Body of pancreas (tissue), 4 donors: Measurements from ENCODE around the gene ACTN1. TPM values are rescaled to one million over a fixed set of nuclear protein-coding genes. Genes with fewer than 3 reads are reported as not detected.
A peak's percentile ranks its signal among the peaks of the same experiment; 100 is the strongest.

Experiments
- ATAC-seq: fragments of 150-250 bp; one replicate; pipeline ENCODE4 v1.9.1; 2016
- DNase-seq, 4 donors: peaks; one replicate each; pipeline ENCODE4 v3.0.0-alpha.2; 2019
- H3K27ac ChIP-seq, 4 donors: fragments of 200-600 bp; sonication (generic); 1 replicate in 3 of 4; 2 replicates in 1 of 4; pipeline versions ENCODE4 v1.5.1 to v1.6.1; 2016 to 2019; ENCODE audit warnings: mild to moderate bottlenecking in 1 of 4, mixed read lengths in 1 of 4, moderate library complexity in 1 of 4
- H3K27me3 ChIP-seq, 2 donors: fragments of 200-600 bp; sonication (generic); one replicate each; pipeline ENCODE4 v1.6.0; 2016; ENCODE audit warnings: mild to moderate bottlenecking in 1 of 2
- H3K36me3 ChIP-seq, 2 donors: fragments of 200-600 bp; sonication (generic); replicated peaks in 1 of 2; 2 replicates each; pipeline ENCODE4 v1.5.1; 2016; ENCODE audit warnings: low read depth in 2 of 2; ENCODE audit not compliant: insufficient read depth in 1 of 2
- H3K4me1 ChIP-seq: fragments of 200-600 bp; sonication (generic); one replicate; pipeline ENCODE4 v1.6.0; 2016
- H3K4me3 ChIP-seq, 2 donors: fragments of 200-600 bp; sonication (generic); 1 replicate in 1 of 2; 2 replicates in 1 of 2; pipeline ENCODE4 v1.5.1; 2016 to 2019
- H3K9me3 ChIP-seq, 3 donors: fragments of 200-600 bp; sonication (generic); 1 replicate in 2 of 3; 2 replicates in 1 of 3; pipeline ENCODE4 v1.5.1; 2016
- CTCF ChIP-seq, 7 experiments: fragments of 450-650 bp in 4 of 7; fragments of 200-600 bp in 3 of 7; sonication (generic) in 3 of 7; IDR thresholded peaks; one replicate each; pipeline ENCODE4 v1.5.1; 2016 to 2019; ENCODE audit warnings: antibody characterized with exemption in 7 of 7
- POLR2A ChIP-seq, 3 donors: fragments of 450-650 bp; IDR thresholded peaks; one replicate each; pipeline ENCODE4 v1.6.1; 2016; ENCODE audit warnings: antibody characterized with exemption in 3 of 3, mild to moderate bottlenecking in 2 of 3
- WGBS, 2 donors: methylation state at CpG; one replicate each; pipeline ENCODE4 v1.1.5; 2017; 5-methylcytosine and 5-hydroxymethylcytosine counted together
- intact Hi-C: fragments of 100-400 bp; cut with DNase I; formaldehyde crosslinking; loops from one replicate; pipeline ENCODE4 v1.15.1; 2023
- total RNA-seq, 2 donors: library from RNA; depleted of rRNA; stranded (reverse); fragments of >200 nt; gene quantifications; one replicate each; pipeline ENCODE4 v1.1.0, GENCODE V29; 2016

The ACTN1 gene
- total RNA-seq, 2 donors from 2014 or later = 84.8 to 93.6 TPM

GRCh38 chr14:69014829-69015259 lies 35.7 kb upstream of the ACTN1 start:
- H3K27me3 ChIP-seq = no peaks in the 10 kb centered on the region
- DNase-seq = peak in 2 of 4 donors; percentile 16 to 19
- no peaks in the 10 kb centered on the region for H3K36me3 ChIP-seq
- intact Hi-C loops = no loop called here
- WGBS, 2 donors = 81 to 86% methylated on average over 2 to 6 of the region's 6 CpGs
- H3K27ac ChIP-seq = no peak overlapping the region
- no peak overlapping the region for H3K4me3 ChIP-seq
- no peak for ATAC-seq
- no peak for TF ChIP-seq POLR2A (IDR thresholded peaks at IDR 0.05)
- TF ChIP-seq CTCF (IDR thresholded peaks at IDR 0.05) = no peak
- no peaks in the 10 kb centered on the region for H3K4me1 ChIP-seq
- no peaks in the 10 kb centered on the region for H3K9me3 ChIP-seq

GRCh38 chr14:69013943-69014782 lies 35.1 kb upstream of the ACTN1 start:
- no peaks in the 10 kb centered on the region for H3K9me3 ChIP-seq
- ATAC-seq (no peak), DNase-seq (peak in 3 of 4 donors; percentile 53 to 83 (median 57))
- no peak overlapping the region for H3K27ac ChIP-seq
- H3K4me1 ChIP-seq = no peaks in the 10 kb centered on the region
- H3K4me3 ChIP-seq = no peak overlapping the region
- H3K27me3 ChIP-seq = no peaks in the 10 kb centered on the region
- intact Hi-C loops = no loop called here
- 69 to 71% methylated on average over 7 to 12 of the region's 12 CpGs for WGBS, 2 donors
- no peak for TF ChIP-seq POLR2A (IDR thresholded peaks at IDR 0.05)
- TF ChIP-seq CTCF (IDR thresholded peaks at IDR 0.05) = peak in 1 of 7 experiments; percentile 13
- H3K36me3 ChIP-seq = no peaks in the 10 kb centered on the region

GRCh38 chr14:69012256-69012953 lies 33.3 kb upstream of the ACTN1 start:
- no peak overlapping the region for H3K27ac ChIP-seq
- intact Hi-C loops = no loop called here
- H3K4me3 ChIP-seq = no peak overlapping the region
- no peaks in the 10 kb centered on the region for H3K4me1 ChIP-seq
- 85 to 89% methylated on average over 3 to 5 of the region's 5 CpGs for WGBS, 2 donors
- no peaks in the 10 kb centered on the region for H3K36me3 ChIP-seq
- no peak for DNase-seq
- ATAC-seq = no peak
- no peak for TF ChIP-seq POLR2A (IDR thresholded peaks at IDR 0.05)
- TF ChIP-seq CTCF (IDR thresholded peaks at IDR 0.05) = no peak
- H3K9me3 ChIP-seq = no peaks in the 10 kb centered on the region
- H3K27me3 ChIP-seq = no peaks in the 10 kb centered on the region

GRCh38 chr14:69010648-69011047 lies 31.5 kb upstream of the ACTN1 start:
- Histone ChIP-seq H3K27me3 (no peaks in the 10 kb centered on the region), H3K36me3 (no peaks in the 10 kb centered on the region), H3K4me3 (no peak overlapping the region), H3K4me1 (no peaks in the 10 kb centered on the region), H3K27ac (no peak overlapping the region), H3K9me3 (no peaks in the 10 kb centered on the region)
- no peak for DNase-seq
- 83 to 85% methylated on average over 1 of the region's 1 CpG for WGBS, 2 donors
- intact Hi-C loops = no loop called here
- TF ChIP-seq CTCF (IDR thresholded peaks at IDR 0.05) (no peak), POLR2A (IDR thresholded peaks at IDR 0.05) (no peak)
- no peak for ATAC-seq
